Endodermal cell (in vitro differentiated cells): ENCODE measurements around the gene CYP2R1. TPM values are rescaled to one million over a fixed set of nuclear protein-coding genes. Genes with fewer than 3 reads are reported as not detected.

Experiments
- DNase-seq: peaks from one replicate; pipeline ENCODE4 v3.0.0-alpha.2; 2017
- H3K27ac ChIP-seq: 2 replicates; pipeline ENCODE4 v1.5.1; 2013; ENCODE audit warnings: mild to moderate bottlenecking, low read depth, low read length, moderate library complexity
- H3K27me3 ChIP-seq: 2 replicates; pipeline ENCODE4 v1.6.1; 2013; ENCODE audit warnings: mild to moderate bottlenecking, low read length, moderate library complexity; ENCODE audit not compliant: insufficient read depth, control insufficient read depth, poor library complexity, severe bottlenecking
- H3K36me3 ChIP-seq: 2 replicates; pipeline ENCODE4 v1.7.0; 2013; ENCODE audit warnings: mild to moderate bottlenecking, low read length, moderate library complexity; ENCODE audit not compliant: control insufficient read depth, insufficient read depth
- H3K4me1 ChIP-seq: one replicate; pipeline ENCODE4 v1.7.0; 2013; ENCODE audit warnings: low read length; ENCODE audit not compliant: control insufficient read depth, insufficient read depth
- H3K4me3 ChIP-seq: 2 replicates; pipeline ENCODE4 v1.5.1; 2013; ENCODE audit warnings: mild to moderate bottlenecking, low read length, moderate library complexity
- H3K9ac ChIP-seq: 2 replicates; pipeline ENCODE4 v1.6.1; 2013; ENCODE audit warnings: mild to moderate bottlenecking, low read length, moderate library complexity; ENCODE audit not compliant: poor library complexity, severe bottlenecking; ENCODE audit errors: extremely low read depth
- H3K9me3 ChIP-seq: 2 replicates; pipeline ENCODE4 v1.6.1; 2013; ENCODE audit warnings: mild to moderate bottlenecking, low read length, moderate library complexity; ENCODE audit not compliant: control insufficient read depth
- H3K27ac Mint-ChIP-seq: 2 replicates; pipeline ENCODE4 v1.8.0; 2020; ENCODE audit warnings: mixed read lengths
- H3K27me3 Mint-ChIP-seq: 2 replicates; pipeline ENCODE4 v1.8.0; 2021; ENCODE audit warnings: mild to moderate bottlenecking, mixed read lengths; ENCODE audit not compliant: insufficient read depth
- H3K36me3 Mint-ChIP-seq: 2 replicates; pipeline ENCODE4 v1.8.0; 2020; ENCODE audit warnings: low read depth, mixed read lengths
- H3K4me1 Mint-ChIP-seq: 2 replicates; pipeline ENCODE4 v1.8.0; 2020; ENCODE audit warnings: mixed read lengths
- H3K4me3 Mint-ChIP-seq: 2 replicates; pipeline ENCODE4 v1.8.0; 2020; ENCODE audit warnings: mild to moderate bottlenecking, moderate library complexity, mixed read lengths
- H3K9me3 Mint-ChIP-seq: 2 replicates; pipeline ENCODE4 v1.8.0; 2020; ENCODE audit warnings: mild to moderate bottlenecking, mixed read lengths
- WGBS, 2 experiments: methylation state at CpG; one replicate each; pipeline versions ENCODE4 v1.1.5 to v1.1.7; 2013; ENCODE audit warnings: missing lambda C conversion rate in 2 of 2, mixed read lengths in 1 of 2; ENCODE audit not compliant: insufficient coverage in 1 of 2, insufficient read length in 1 of 2; 5-methylcytosine and 5-hydroxymethylcytosine counted together
- total RNA-seq, 2 donors: library from RNA; stranded (reverse); fragmentation: NEBNext Ultra II Directional in 1 of 2; extraction: Animal tissue kit (Norgen Biotek cat#: 25700) in 1 of 2; gene quantifications; 2 replicates in 1 of 2; 3 replicates in 1 of 2; pipeline ENCODE4 v1.2.1, GENCODE V29; 2021
- TF ChIP-seq, protein P1 (sequence below): fragments of 200-600 bp; sonication (generic); conservative IDR thresholded peaks from 2 replicates; pipeline ENCODE4 v1.5.0; 2021; ENCODE audit warnings: antibody characterized with exemption, mild to moderate bottlenecking

The CYP2R1 gene
- total RNA-seq, 2 donors from 2014 or later = 10.4 to 12.4 TPM

DNA sequence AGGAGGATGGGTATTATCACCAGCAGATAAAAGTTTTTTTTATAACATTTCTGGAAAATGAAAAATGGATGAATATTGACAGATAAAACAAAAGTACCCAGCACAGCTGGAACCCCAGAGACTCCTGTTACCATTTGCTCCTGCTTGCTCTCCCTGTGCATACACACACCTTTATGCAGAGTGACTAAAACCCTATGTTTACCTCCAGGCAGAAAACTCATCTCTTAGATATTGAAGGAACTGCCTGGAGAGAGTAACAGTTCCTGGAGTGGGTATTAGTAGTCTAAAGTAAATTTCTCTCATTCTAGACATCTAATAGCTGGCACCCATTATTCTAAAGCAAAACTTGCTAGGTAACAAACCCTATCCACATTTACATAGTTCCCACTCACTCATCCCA, 38.0 kb downstream of the CYP2R1 start:
- TF ChIP-seq, protein P1, sequence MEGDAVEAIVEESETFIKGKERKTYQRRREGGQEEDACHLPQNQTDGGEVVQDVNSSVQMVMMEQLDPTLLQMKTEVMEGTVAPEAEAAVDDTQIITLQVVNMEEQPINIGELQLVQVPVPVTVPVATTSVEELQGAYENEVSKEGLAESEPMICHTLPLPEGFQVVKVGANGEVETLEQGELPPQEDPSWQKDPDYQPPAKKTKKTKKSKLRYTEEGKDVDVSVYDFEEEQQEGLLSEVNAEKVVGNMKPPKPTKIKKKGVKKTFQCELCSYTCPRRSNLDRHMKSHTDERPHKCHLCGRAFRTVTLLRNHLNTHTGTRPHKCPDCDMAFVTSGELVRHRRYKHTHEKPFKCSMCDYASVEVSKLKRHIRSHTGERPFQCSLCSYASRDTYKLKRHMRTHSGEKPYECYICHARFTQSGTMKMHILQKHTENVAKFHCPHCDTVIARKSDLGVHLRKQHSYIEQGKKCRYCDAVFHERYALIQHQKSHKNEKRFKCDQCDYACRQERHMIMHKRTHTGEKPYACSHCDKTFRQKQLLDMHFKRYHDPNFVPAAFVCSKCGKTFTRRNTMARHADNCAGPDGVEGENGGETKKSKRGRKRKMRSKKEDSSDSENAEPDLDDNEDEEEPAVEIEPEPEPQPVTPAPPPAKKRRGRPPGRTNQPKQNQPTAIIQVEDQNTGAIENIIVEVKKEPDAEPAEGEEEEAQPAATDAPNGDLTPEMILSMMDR = no peak
- DNase-seq = no peak
- Histone ChIP-seq H3K4me1 (no peaks in the 10 kb centered on the region), H3K9ac (no peak overlapping the region), H3K27me3 (no peaks in the 10 kb centered on the region), H3K4me3 (no peak overlapping the region), H3K36me3 (no peaks in the 10 kb centered on the region), H3K27ac (no peak overlapping the region), H3K9me3 (peaks cover 14% of the 10 kb centered on the region)
- Mint-ChIP-seq H3K9me3 (peaks cover 11% of the 10 kb centered on the region), H3K4me3 (no peak overlapping the region), H3K36me3 (no peaks in the 10 kb centered on the region), H3K27me3 (no peaks in the 10 kb centered on the region), H3K4me1 (no peaks in the 10 kb centered on the region), H3K27ac (no peak overlapping the region)

DNA sequence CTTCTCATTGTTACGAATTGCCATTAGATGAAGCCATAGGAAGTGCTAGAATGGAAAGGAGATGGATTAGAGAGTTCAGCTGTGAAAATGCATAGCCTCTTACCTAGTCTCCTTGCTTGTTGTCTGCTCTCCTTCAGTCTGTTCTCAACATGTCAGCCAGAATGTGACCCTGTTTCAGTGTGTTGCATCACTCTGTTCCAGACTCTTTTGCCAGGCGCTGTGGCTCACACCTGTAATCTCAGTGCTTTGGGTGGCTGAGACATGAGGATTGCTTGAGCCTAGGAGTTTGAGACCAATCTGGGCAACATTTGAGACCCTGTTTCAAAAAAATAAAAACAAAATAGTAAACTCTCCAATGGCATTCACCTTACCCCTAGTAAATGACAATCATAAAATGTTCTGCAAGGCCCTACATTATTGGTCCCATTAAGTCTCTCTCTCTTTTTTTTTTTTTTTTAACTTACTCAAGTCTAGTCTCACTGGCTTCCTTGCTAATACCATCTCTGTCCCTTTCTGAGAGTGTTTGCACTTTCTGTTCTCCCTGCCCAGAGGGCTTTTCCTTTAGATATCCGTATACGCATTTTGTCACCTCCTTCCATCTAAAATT, 39.4 kb downstream of the CYP2R1 start:
- TF ChIP-seq, protein P1 = no peak
- H3K27me3 ChIP-seq = no peaks in the 10 kb centered on the region
- Mint-ChIP-seq H3K4me1 (no peaks in the 10 kb centered on the region), H3K36me3 (no peaks in the 10 kb centered on the region), H3K27me3 (no peaks in the 10 kb centered on the region), H3K27ac (peak overlapping the region; percentile 22), H3K9me3 (peaks cover 14% of the 10 kb centered on the region), H3K4me3 (no peak overlapping the region)
- H3K9me3 ChIP-seq = peaks cover 14% of the 10 kb centered on the region
- 89 to 91% methylated on average over 4 of the region's 4 CpGs for WGBS, 2 experiments
- DNase-seq = no peak
- H3K36me3 ChIP-seq = no peaks in the 10 kb centered on the region
- H3K9ac ChIP-seq = no peak overlapping the region
- no peak overlapping the region for H3K4me3 ChIP-seq
- H3K27ac ChIP-seq = no peak overlapping the region
- no peaks in the 10 kb centered on the region for H3K4me1 ChIP-seq

DNA sequence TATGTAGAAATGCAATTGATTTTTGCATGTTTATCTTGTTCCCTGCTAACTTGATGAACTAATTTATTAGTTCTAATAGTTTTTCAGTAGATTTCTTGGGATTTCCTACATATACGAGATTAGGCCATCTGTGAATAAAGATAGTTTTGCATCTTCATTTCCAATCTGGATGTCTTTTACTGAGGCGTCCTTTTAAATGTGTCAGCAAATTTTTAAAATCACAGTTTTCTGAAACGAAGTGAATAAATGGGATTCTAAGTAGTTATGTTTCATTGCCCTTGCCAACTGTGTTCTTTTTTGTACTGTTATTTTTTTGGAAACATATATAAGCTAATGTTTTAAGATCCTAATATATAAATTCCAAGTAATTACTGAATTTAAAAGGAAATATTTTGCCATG, 50.0 kb downstream of the CYP2R1 start:
- H3K27me3 ChIP-seq = no peaks in the 10 kb centered on the region
- no peak overlapping the region for H3K4me3 ChIP-seq
- H3K9me3 ChIP-seq = no peaks in the 10 kb centered on the region
- no peak overlapping the region for H3K9ac ChIP-seq
- no peak overlapping the region for H3K27ac ChIP-seq
- TF ChIP-seq, protein P1 = no peak
- no peaks in the 10 kb centered on the region for H3K36me3 ChIP-seq
- Mint-ChIP-seq H3K27ac (no peak overlapping the region), H3K36me3 (peaks cover 20% of the 10 kb centered on the region), H3K9me3 (peaks cover 16% of the 10 kb centered on the region), H3K4me1 (no peaks in the 10 kb centered on the region), H3K27me3 (no peaks in the 10 kb centered on the region), H3K4me3 (no peak overlapping the region)
- H3K4me1 ChIP-seq = no peaks in the 10 kb centered on the region
- WGBS, 2 experiments = 90 to 93% methylated on average over 2 to 3 of the region's 3 CpGs
- DNase-seq = no peak
